ENCODE results near the gene GPSM3. TPM values are rescaled to one million over a fixed set of nuclear protein-coding genes. Genes with fewer than 3 reads are reported as not detected.
A peak's percentile ranks its signal among the peaks of the same experiment; 100 is the strongest.

GPSM3 gene
- total RNA-seq, 1 donor, result 1.1 TPM

DNA sequence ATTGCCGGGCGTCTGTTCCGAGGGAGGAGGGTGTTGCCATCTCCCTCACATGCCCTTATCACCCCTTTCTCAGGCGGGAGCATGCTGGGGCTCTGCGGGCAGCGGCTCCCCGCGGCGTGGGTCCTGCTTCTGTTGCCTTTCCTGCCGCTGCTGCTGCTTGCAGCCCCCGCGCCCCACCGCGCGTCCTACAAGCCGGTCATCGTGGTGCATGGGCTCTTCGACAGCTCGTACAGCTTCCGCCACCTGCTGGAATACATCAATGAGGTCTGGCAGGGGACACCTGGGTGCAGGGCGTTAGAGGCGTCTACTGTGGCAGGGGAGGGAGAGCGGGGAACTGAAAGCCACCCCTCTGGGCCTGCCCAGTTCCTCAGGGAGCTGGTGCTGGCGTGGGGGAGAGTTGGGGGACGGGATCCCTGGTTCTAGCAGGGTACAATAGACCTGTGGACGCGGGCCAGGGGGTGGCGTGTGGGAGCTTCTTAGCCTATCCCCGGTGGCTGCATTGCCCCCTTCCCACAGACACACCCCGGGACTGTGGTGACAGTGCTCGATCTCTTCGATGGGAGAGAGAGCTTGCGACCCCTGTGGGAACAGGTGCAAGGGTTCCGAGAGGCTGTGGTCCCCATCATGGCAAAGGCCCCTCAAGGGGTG, 37.8 kb downstream of the GPSM3 start:
- TF ChIP-seq, protein P1, sequence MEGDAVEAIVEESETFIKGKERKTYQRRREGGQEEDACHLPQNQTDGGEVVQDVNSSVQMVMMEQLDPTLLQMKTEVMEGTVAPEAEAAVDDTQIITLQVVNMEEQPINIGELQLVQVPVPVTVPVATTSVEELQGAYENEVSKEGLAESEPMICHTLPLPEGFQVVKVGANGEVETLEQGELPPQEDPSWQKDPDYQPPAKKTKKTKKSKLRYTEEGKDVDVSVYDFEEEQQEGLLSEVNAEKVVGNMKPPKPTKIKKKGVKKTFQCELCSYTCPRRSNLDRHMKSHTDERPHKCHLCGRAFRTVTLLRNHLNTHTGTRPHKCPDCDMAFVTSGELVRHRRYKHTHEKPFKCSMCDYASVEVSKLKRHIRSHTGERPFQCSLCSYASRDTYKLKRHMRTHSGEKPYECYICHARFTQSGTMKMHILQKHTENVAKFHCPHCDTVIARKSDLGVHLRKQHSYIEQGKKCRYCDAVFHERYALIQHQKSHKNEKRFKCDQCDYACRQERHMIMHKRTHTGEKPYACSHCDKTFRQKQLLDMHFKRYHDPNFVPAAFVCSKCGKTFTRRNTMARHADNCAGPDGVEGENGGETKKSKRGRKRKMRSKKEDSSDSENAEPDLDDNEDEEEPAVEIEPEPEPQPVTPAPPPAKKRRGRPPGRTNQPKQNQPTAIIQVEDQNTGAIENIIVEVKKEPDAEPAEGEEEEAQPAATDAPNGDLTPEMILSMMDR (IDR thresholded peaks at IDR 0.05; ENCODE audit: extremely low read depth, low read depth, low read length), result peak; percentile 54
- Histone ChIP-seq H3K4me2 (ENCODE audit: insufficient read depth, low read length) (peak overlapping the region; percentile 91), H3K79me2 (ENCODE audit: insufficient read depth, low read length) (peaks cover 18% of the 10 kb centered on the region), H3K4me1 (ENCODE audit: insufficient read depth, low read length) (peaks cover 24% of the 10 kb centered on the region), H3K9me3 (ENCODE audit: low read depth, low read length) (no peaks in the 10 kb centered on the region), H3K27me3 (ENCODE audit: insufficient read depth, low read length) (peaks cover 3% of the 10 kb centered on the region), H4K20me1 (ENCODE audit: insufficient read depth, low read length) (peaks cover 6% of the 10 kb centered on the region), H3K4me3 (ENCODE audit: insufficient read depth, low read length) (peak overlapping the region; percentile 97), H3K27ac (ENCODE audit: low read depth, low read length) (peak overlapping the region; percentile 90), H3K36me3 (ENCODE audit: insufficient read depth, low read length) (peaks cover 14% of the 10 kb centered on the region), H2AFZ (ENCODE audit: low read length) (peak overlapping the region; percentile 97)
- peak; percentile 83 for DNase-seq (ENCODE audit: insufficient read length, low spot score, missing footprints)

DNA sequence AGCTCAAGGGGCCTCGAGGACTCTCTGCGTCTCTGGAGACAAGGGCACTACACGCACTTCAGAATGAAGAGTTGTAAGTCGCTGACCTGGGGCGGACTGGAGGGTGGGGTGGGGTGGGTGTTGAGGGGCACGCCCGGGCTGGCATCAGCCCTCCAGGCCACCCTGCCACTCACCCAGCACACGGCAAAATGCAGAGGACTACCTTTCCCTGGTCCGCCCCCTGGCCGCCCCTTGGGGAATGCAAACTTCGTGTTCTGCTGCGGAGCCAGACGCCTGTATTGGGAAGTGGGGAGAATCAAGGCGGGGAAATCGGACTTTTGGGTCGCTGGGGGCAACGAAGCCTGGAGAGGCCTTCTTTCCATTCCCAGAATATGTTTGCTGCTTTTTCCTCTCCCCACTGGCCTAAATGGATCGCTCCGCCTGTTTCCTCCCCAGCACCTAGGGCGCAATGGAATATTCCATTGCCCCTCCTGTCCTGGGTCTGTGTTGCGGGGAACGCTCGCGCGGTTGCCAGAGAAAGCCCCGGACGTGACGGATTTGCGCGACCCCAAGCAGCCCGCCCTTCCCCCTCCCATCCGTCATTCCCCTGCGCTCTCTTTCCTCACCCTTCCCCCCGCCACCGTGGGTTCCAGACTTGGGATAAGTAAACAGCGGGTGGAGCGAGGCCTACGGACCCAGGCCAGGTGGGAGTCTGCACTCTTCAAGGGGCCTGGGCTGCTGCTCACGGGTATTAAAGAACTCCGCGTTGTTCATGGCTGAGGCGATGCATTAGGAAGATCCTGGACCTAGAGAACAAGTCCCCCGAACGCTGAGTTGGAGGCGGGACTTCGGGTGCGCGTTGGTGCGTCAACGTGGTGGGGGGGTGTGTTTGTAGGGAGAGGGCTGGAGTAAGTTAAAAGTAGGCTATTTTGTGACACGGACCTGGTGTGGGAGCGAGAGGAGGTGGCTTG, 38.6 kb downstream of the GPSM3 start, which contains the start of gene PPT2:
Gene PPT2, plus strand, starts transcription at position 578 of the 950 bp plus-strand sequence. CDS start 454 bp downstream, outside the sequence.
- TF ChIP-seq, protein P1 (IDR thresholded peaks at IDR 0.05; ENCODE audit: extremely low read depth, low read depth, low read length), result no peak
- peak within 1 kb of the TSS; percentile 91 for H3K4me2 ChIP-seq (ENCODE audit: insufficient read depth, low read length)
- H2AFZ ChIP-seq (ENCODE audit: low read length), result peak within 1 kb of the TSS; percentile 97

GRCh38 chr6:32152769-32153563, 39.5 kb downstream of the GPSM3 start:
- Histone ChIP-seq H4K20me1 (ENCODE audit: insufficient read depth, low read length) (peaks cover 6% of the 10 kb centered on the region), H3K9me3 (ENCODE audit: low read depth, low read length) (no peaks in the 10 kb centered on the region), H3K27me3 (ENCODE audit: insufficient read depth, low read length) (peaks cover 16% of the 10 kb centered on the region), H3K4me3 (ENCODE audit: insufficient read depth, low read length) (peak overlapping the region; percentile 97), H3K4me2 (ENCODE audit: insufficient read depth, low read length) (peak overlapping the region; percentile 91), H3K4me1 (ENCODE audit: insufficient read depth, low read length) (peaks cover 24% of the 10 kb centered on the region), H3K27ac (ENCODE audit: low read depth, low read length) (peak overlapping the region; percentile 90), H3K36me3 (ENCODE audit: insufficient read depth, low read length) (peaks cover 5% of the 10 kb centered on the region), H2AFZ (ENCODE audit: low read length) (peak overlapping the region; percentile 97), H3K79me2 (ENCODE audit: insufficient read depth, low read length) (peaks cover 18% of the 10 kb centered on the region)
- TF ChIP-seq, protein P1 (IDR thresholded peaks at IDR 0.05; ENCODE audit: extremely low read depth, low read depth, low read length), result no peak
- DNase-seq (ENCODE audit: insufficient read length, low spot score, missing footprints), result peak; percentile 88

More for the DNA sequence above, 38.6 kb downstream of the GPSM3 start, which contains the start of gene PPT2:
- Histone ChIP-seq H3K4me3 (ENCODE audit: insufficient read depth, low read length) (peak within 1 kb of the TSS; percentile 97), H3K36me3 (ENCODE audit: insufficient read depth, low read length) (peaks cover 14% of the 10 kb centered on the region), H3K9me3 (ENCODE audit: low read depth, low read length) (no peaks in the 10 kb centered on the region), H3K27me3 (ENCODE audit: insufficient read depth, low read length) (peaks cover 7% of the 10 kb centered on the region), H4K20me1 (ENCODE audit: insufficient read depth, low read length) (peaks cover 6% of the 10 kb centered on the region), H3K4me1 (ENCODE audit: insufficient read depth, low read length) (peaks cover 24% of the 10 kb centered on the region), H3K27ac (ENCODE audit: low read depth, low read length) (peak within 1 kb of the TSS; percentile 90), H3K79me2 (ENCODE audit: insufficient read depth, low read length) (peaks cover 18% of the 10 kb centered on the region)
- DNase-seq (ENCODE audit: insufficient read length, low spot score, missing footprints), result peak; percentile 95
